ENCODE results near the gene TAF8. TPM values are rescaled to one million over a fixed set of nuclear protein-coding genes. Genes with fewer than 3 reads are reported as not detected.

Gene TAF8
- total RNA-seq, 2 donors from 2014 or later = 28.7 to 35.3 TPM

DNA sequence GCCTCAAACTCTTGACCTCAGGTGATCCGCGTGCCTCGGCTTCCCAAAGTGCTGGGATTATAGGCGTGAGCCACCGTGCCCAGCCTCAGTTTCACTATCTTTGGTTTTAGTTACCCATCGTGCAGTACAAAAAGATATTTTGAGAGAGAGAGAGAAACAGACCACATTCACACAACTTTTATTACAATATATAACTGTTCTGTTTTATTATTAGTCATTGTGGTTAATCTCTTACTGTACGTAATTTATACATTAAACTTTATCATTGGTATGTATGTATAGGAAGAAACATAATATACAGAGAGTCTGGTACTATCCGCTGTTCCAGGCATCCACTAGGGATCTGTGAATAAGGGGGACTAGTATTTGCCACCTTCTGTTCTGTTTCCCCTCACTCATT is 29.4 kb upstream of the TAF8 start:
- Mint-ChIP-seq H3K4me1 (peaks cover 57% of the 10 kb centered on the region), H3K27me3 (no peaks in the 10 kb centered on the region), H3K36me3 (ENCODE audit: low read depth) (peaks cover 3% of the 10 kb centered on the region), H3K27ac (peak overlapping the region; percentile 97), H3K4me3 (peak overlapping the region; percentile 82)
- ATAC-seq = no peak
- H3K9me3 ChIP-seq (ENCODE audit: control insufficient read depth, low read length, poor library complexity, severe bottlenecking) = no peaks in the 10 kb centered on the region
- DNase-seq = no peak

DNA sequence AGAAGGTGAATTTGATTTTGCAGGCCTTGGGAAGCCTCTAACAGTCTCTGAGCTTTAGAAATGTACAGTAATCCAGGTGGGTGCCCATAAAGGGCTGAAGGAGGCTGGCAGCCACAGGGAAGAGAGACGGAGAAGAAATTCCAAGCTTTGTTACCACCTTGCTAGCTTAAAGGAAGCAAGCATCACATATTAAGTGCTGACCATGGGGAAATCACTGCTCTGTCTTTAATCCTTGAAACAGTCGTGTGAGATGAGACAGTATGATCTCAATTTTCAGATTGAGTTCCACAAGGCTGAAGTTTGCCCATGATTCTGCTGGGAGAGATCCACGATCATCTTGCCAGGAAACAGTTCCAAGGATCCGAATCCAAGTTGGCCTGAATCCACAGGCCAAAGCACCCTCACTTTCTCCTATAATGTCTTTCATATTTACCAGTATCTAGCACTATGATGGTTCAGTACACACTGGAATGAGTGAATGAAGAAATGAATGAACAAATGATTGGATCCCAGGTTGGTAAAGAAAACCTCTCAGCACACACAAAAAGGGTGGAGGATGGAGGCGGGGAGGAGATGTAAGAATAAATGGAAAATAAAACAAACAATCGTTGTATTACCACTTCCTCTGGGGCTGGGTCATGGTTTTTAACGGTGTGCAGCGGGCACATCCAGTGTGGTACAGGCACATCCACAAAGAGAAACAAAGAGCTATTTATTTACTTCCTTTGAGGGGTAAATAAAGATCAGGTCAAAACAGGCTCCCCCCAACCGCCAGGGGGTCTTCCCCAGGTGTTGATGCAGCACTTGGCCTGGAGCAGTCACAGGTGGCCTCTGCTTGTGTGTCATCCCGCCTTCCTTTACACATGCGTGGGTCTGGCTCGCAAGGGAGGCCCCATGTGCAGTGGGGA is 28.2 kb upstream of the TAF8 start:
- Mint-ChIP-seq H3K27me3 (no peaks in the 10 kb centered on the region), H3K4me3 (peak overlapping the region; percentile 82), H3K27ac (peak overlapping the region; percentile 97), H3K4me1 (peaks cover 61% of the 10 kb centered on the region), H3K36me3 (ENCODE audit: low read depth) (peaks cover 3% of the 10 kb centered on the region)
- no peaks in the 10 kb centered on the region for H3K9me3 ChIP-seq (ENCODE audit: control insufficient read depth, low read length, poor library complexity, severe bottlenecking)
- DNase-seq (peak; percentile 22 to 62 (median 40)), ATAC-seq (peak; percentile 89)

GRCh38 chr6:42022755-42023384 is 27.5 kb upstream of the TAF8 start:
- peaks cover 61% of the 10 kb centered on the region for H3K4me1 Mint-ChIP-seq
- no peaks in the 10 kb centered on the region for H3K27me3 Mint-ChIP-seq
- H3K27ac Mint-ChIP-seq = peak overlapping the region; percentile 97
- peak overlapping the region; percentile 82 for H3K4me3 Mint-ChIP-seq
- H3K9me3 ChIP-seq (ENCODE audit: control insufficient read depth, low read length, poor library complexity, severe bottlenecking) = no peaks in the 10 kb centered on the region
- ATAC-seq (no peak), DNase-seq (no peak)
- peaks cover 3% of the 10 kb centered on the region for H3K36me3 Mint-ChIP-seq (ENCODE audit: low read depth)

GRCh38 chr6:42025066-42025844 is 25.1 kb upstream of the TAF8 start:
- ATAC-seq = peak; percentile 7
- Mint-ChIP-seq H3K27ac (peak overlapping the region; percentile 97), H3K27me3 (no peaks in the 10 kb centered on the region), H3K36me3 (ENCODE audit: low read depth) (peaks cover 5% of the 10 kb centered on the region), H3K4me1 (peaks cover 75% of the 10 kb centered on the region), H3K4me3 (no peak overlapping the region)
- H3K9me3 ChIP-seq (ENCODE audit: control insufficient read depth, low read length, poor library complexity, severe bottlenecking) = no peaks in the 10 kb centered on the region
- no peak for DNase-seq

GRCh38 chr6:42025845-42026243 is 24.5 kb upstream of the TAF8 start:
- no peak overlapping the region for H3K4me3 Mint-ChIP-seq
- H3K27ac Mint-ChIP-seq = peak overlapping the region; percentile 97
- DNase-seq (no peak), ATAC-seq (no peak)
- peaks cover 5% of the 10 kb centered on the region for H3K36me3 Mint-ChIP-seq (ENCODE audit: low read depth)
- no peaks in the 10 kb centered on the region for H3K9me3 ChIP-seq (ENCODE audit: control insufficient read depth, low read length, poor library complexity, severe bottlenecking)
- H3K4me1 Mint-ChIP-seq = peaks cover 75% of the 10 kb centered on the region
- no peaks in the 10 kb centered on the region for H3K27me3 Mint-ChIP-seq

- Mint-ChIP-seq H3K36me3 (ENCODE audit: low read depth) (peaks cover 5% of the 10 kb centered on the region), H3K27me3 (no peaks in the 10 kb centered on the region), H3K4me3 (peak overlapping the region; percentile 66), H3K27ac (peak overlapping the region; percentile 97), H3K4me1 (peaks cover 75% of the 10 kb centered on the region)
- ATAC-seq (no peak), DNase-seq (no peak)
- H3K9me3 ChIP-seq (ENCODE audit: control insufficient read depth, low read length, poor library complexity, severe bottlenecking) = no peaks in the 10 kb centered on the region
Measured at GRCh38 chr6:42026540-42026939, 23.8 kb upstream of the TAF8 start.

- Mint-ChIP-seq H3K4me3 (peak overlapping the region; percentile 88), H3K4me1 (peaks cover 71% of the 10 kb centered on the region), H3K27ac (peak overlapping the region; percentile 97), H3K27me3 (no peaks in the 10 kb centered on the region), H3K36me3 (ENCODE audit: low read depth) (peaks cover 5% of the 10 kb centered on the region)
- no peaks in the 10 kb centered on the region for H3K9me3 ChIP-seq (ENCODE audit: control insufficient read depth, low read length, poor library complexity, severe bottlenecking)
- DNase-seq (no peak), ATAC-seq (peak; percentile 27)
Measured at GRCh38 chr6:42028234-42029061, 21.9 kb upstream of the TAF8 start.

- Mint-ChIP-seq H3K4me3 (peak overlapping the region; percentile 88), H3K36me3 (ENCODE audit: low read depth) (peaks cover 5% of the 10 kb centered on the region), H3K27ac (peak overlapping the region; percentile 97), H3K4me1 (peaks cover 68% of the 10 kb centered on the region), H3K27me3 (no peaks in the 10 kb centered on the region)
- no peaks in the 10 kb centered on the region for H3K9me3 ChIP-seq (ENCODE audit: control insufficient read depth, low read length, poor library complexity, severe bottlenecking)
- no peak for ATAC-seq
- DNase-seq = no peak
Measured at GRCh38 chr6:42029062-42029685, 21.1 kb upstream of the TAF8 start.

- peaks cover 5% of the 10 kb centered on the region for H3K36me3 Mint-ChIP-seq (ENCODE audit: low read depth)
- peak overlapping the region; percentile 97 for H3K27ac Mint-ChIP-seq
- ATAC-seq (no peak), DNase-seq (no peak)
- peak overlapping the region; percentile 87 for H3K4me3 Mint-ChIP-seq
- peaks cover 70% of the 10 kb centered on the region for H3K4me1 Mint-ChIP-seq
- H3K27me3 Mint-ChIP-seq = no peaks in the 10 kb centered on the region
- no peaks in the 10 kb centered on the region for H3K9me3 ChIP-seq (ENCODE audit: control insufficient read depth, low read length, poor library complexity, severe bottlenecking)
Measured at GRCh38 chr6:42029881-42030280, 20.4 kb upstream of the TAF8 start.

- no peaks in the 10 kb centered on the region for H3K9me3 ChIP-seq (ENCODE audit: control insufficient read depth, low read length, poor library complexity, severe bottlenecking)
- Mint-ChIP-seq H3K4me1 (peaks cover 66% of the 10 kb centered on the region), H3K27me3 (no peaks in the 10 kb centered on the region), H3K4me3 (peak overlapping the region; percentile 87), H3K36me3 (ENCODE audit: low read depth) (peaks cover 7% of the 10 kb centered on the region), H3K27ac (peak overlapping the region; percentile 97)
- ATAC-seq = peak; percentile 69
- DNase-seq = no peak
Measured at GRCh38 chr6:42030585-42031506, 19.5 kb upstream of the TAF8 start.

- DNase-seq = no peak
- H3K4me3 Mint-ChIP-seq = peak overlapping the region; percentile 77
- peaks cover 7% of the 10 kb centered on the region for H3K36me3 Mint-ChIP-seq (ENCODE audit: low read depth)
Measured at GRCh38 chr6:42032366-42032765, 18.0 kb upstream of the TAF8 start.

More at GRCh38 chr6:42032366-42032765, 18.0 kb upstream of the TAF8 start:
- H3K4me1 Mint-ChIP-seq = peaks cover 53% of the 10 kb centered on the region
- no peaks in the 10 kb centered on the region for H3K9me3 ChIP-seq (ENCODE audit: control insufficient read depth, low read length, poor library complexity, severe bottlenecking)
- H3K27ac Mint-ChIP-seq = peak overlapping the region; percentile 91
- H3K27me3 Mint-ChIP-seq = no peaks in the 10 kb centered on the region
- ATAC-seq = no peak

All from T-helper 17 cell (primary cell).